ENCODE measurements around the gene DCP1A. TPM values are rescaled to one million over a fixed set of nuclear protein-coding genes. Genes with fewer than 3 reads are reported as not detected.
A peak's percentile ranks its signal among the peaks of the same experiment; 100 is the strongest.
"Not testable (repeated sequence)": the region's sequence is repeated elsewhere in the genome, so short reads cannot be mapped to it uniquely, and the experiment has no call there.

Gene DCP1A
- total and polyA plus RNA-seq, 11 donors = 5.8 to 23.7 (median 16.3) TPM

GRCh38 chr3:53354945-53355498, 7.7 kb upstream of the DCP1A start:
- Histone ChIP-seq H3K27me3 (no peaks in the 10 kb centered on the region), H3K9me3 (no peaks in the 10 kb centered on the region), H3K4me3 (no peak overlapping the region), H3K27ac (no peak overlapping the region), H3K36me3 (no peaks in the 10 kb centered on the region), H3K4me1 (peaks cover 0 to 3% (median 0%) of the 10 kb centered on the region in 12 donors)
- TF ChIP-seq POLR2A (IDR thresholded peaks at IDR 0.05) = no peak
- intact Hi-C loops (cut with DNase I) = no loop called here
- ATAC-seq (no peak), DNase-seq (no peak)
- 76 to 85% (median 81%) methylated on average over 2 of the region's 2 CpGs for WGBS, 4 donors

- Histone ChIP-seq H3K27me3 (no peaks in the 10 kb centered on the region), H3K4me3 (no peak overlapping the region), H3K36me3 (no peaks in the 10 kb centered on the region), H3K27ac (no peak overlapping the region), H3K9me3 (no peaks in the 10 kb centered on the region), H3K4me1 (peaks cover 0 to 4% (median 0%) of the 10 kb centered on the region in 12 donors)
- no peak for ATAC-seq
- 51 to 71% (median 65%) methylated on average over 2 of the region's 2 CpGs for WGBS, 4 donors
- intact Hi-C loops (cut with DNase I) = no loop called here
- TF ChIP-seq CTCF (IDR thresholded peaks at IDR 0.05) = no peak
- no peak for TF ChIP-seq POLR2A (IDR thresholded peaks at IDR 0.05)
- DNase-seq = no peak
Measured at GRCh38 chr3:53353202-53353601, 5.9 kb upstream of the DCP1A start.

GRCh38 chr3:53350652-53351051, 3.3 kb upstream of the DCP1A start:
- H3K9me3 ChIP-seq = no peaks in the 10 kb centered on the region
- H3K27me3 ChIP-seq = no peaks in the 10 kb centered on the region
- H3K4me3 ChIP-seq = no peak overlapping the region
- peak in 1 of 12 donors; percentile 13 for TF ChIP-seq CTCF (IDR thresholded peaks at IDR 0.05)
- no peak for TF ChIP-seq POLR2A (IDR thresholded peaks at IDR 0.05)
- ATAC-seq = no peak
- H3K36me3 ChIP-seq = no peaks in the 10 kb centered on the region
- no peak for DNase-seq
- intact Hi-C loops (cut with DNase I) = no loop called here
- H3K4me1 ChIP-seq = peaks cover 0 to 18% (median 9%) of the 10 kb centered on the region in 12 donors
- WGBS, 4 donors = 30 to 45% (median 33%) methylated on average over 3 of the region's 3 CpGs
- H3K27ac ChIP-seq = no peak overlapping the region

GRCh38 chr3:53348118-53348517, 775 bp upstream of the DCP1A start:
- intact Hi-C loops (cut with DNase I) = loop anchor here in 2 of 10 donors (5.0 to 10.0 kb wide), 2 partner anchors 223 to 544 kb away; partner anchors contain the start of gene SELENOK (in 2 of the 2)
- WGBS, 4 donors = 86 to 87% (median 86%) methylated on average over 19 of the region's 19 CpGs
- not testable (repeated sequence) for H3K9me3 ChIP-seq, ATAC-seq, DNase-seq, H3K27me3 ChIP-seq
- Histone ChIP-seq H3K36me3 (peaks cover 0 to 18% (median 11%) of the 10 kb centered on the region in 9 donors), H3K4me3 (peak overlapping the region in 11 of 12 donors; percentile 63 to 96 (median 89)), H3K4me1 (peaks cover 1 to 32% (median 24%) of the 10 kb centered on the region in 12 donors), H3K27ac (peak overlapping the region; percentile 80 to 98 (median 93))

GRCh38 chr3:53346922-53347260, 452 bp downstream of the DCP1A start:
- intact Hi-C loops (cut with DNase I) = loop anchor here in 2 of 10 donors (5.0 to 10.0 kb wide), 2 partner anchors 222 to 545 kb away; partner anchors contain the start of gene SELENOK (in 2 of the 2)
- peaks cover 2 to 42% (median 36%) of the 10 kb centered on the region in 12 donors for H3K4me1 ChIP-seq

More at GRCh38 chr3:53346922-53347260, 452 bp downstream of the DCP1A start:
- 0 to 1% (median 1%) methylated on average over 11 of the region's 11 CpGs for WGBS, 4 donors
- DNase-seq = no peak
- peak overlapping the region; percentile 64 to 98 (median 93) for H3K27ac ChIP-seq
- no peaks in the 10 kb centered on the region for H3K27me3 ChIP-seq
- peak overlapping the region; percentile 63 to 96 (median 88) for H3K4me3 ChIP-seq
- no peaks in the 10 kb centered on the region for H3K9me3 ChIP-seq
- TF ChIP-seq POLR2A (IDR thresholded peaks at IDR 0.05) = no peak
- TF ChIP-seq CTCF (IDR thresholded peaks at IDR 0.05) = no peak
- peaks cover 0 to 31% (median 20%) of the 10 kb centered on the region in 9 donors for H3K36me3 ChIP-seq
- peak in 1 of 4 donors; percentile 8 for ATAC-seq
